ENCODE results near the gene PTPRD.

DNA sequence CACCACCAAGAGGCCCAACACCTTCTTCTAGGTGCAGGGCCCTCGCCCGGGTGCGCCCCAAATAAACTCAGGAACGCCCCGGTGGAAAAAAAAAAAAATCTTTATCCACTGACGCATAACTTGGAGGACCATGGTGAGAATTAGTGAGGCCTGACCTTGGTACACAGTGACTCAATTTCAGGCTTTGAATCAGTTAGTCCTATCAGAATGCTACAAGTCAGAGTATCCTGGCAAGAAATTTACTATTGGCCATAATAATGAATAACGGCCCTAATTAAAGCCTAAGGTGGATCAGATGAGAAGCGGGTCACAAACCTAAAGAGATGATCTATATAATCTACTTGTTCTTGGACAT, 1899.0 kb downstream of the PTPRD start:
- TF ChIP-seq POLR2AphosphoS5 (IDR thresholded peaks at IDR 0.05; ENCODE audit: low read depth, low read length): no peak
- no peak for TF ChIP-seq TAF1 (IDR thresholded peaks at IDR 0.05; ENCODE audit: borderline replicate concordance, insufficient read depth, low read length)
- TF ChIP-seq, protein P1, sequence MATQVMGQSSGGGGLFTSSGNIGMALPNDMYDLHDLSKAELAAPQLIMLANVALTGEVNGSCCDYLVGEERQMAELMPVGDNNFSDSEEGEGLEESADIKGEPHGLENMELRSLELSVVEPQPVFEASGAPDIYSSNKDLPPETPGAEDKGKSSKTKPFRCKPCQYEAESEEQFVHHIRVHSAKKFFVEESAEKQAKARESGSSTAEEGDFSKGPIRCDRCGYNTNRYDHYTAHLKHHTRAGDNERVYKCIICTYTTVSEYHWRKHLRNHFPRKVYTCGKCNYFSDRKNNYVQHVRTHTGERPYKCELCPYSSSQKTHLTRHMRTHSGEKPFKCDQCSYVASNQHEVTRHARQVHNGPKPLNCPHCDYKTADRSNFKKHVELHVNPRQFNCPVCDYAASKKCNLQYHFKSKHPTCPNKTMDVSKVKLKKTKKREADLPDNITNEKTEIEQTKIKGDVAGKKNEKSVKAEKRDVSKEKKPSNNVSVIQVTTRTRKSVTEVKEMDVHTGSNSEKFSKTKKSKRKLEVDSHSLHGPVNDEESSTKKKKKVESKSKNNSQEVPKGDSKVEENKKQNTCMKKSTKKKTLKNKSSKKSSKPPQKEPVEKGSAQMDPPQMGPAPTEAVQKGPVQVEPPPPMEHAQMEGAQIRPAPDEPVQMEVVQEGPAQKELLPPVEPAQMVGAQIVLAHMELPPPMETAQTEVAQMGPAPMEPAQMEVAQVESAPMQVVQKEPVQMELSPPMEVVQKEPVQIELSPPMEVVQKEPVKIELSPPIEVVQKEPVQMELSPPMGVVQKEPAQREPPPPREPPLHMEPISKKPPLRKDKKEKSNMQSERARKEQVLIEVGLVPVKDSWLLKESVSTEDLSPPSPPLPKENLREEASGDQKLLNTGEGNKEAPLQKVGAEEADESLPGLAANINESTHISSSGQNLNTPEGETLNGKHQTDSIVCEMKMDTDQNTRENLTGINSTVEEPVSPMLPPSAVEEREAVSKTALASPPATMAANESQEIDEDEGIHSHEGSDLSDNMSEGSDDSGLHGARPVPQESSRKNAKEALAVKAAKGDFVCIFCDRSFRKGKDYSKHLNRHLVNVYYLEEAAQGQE (IDR thresholded peaks at IDR 0.05; ENCODE audit: insufficient read depth in 1 of 2, low read depth in 2 of 2, low read length in 2 of 2): no peak

Measured in PFSK-1 (cell line).